HS-5 (cell line): Measurements from ENCODE around the gene FRYL.
A peak's percentile ranks its signal among the peaks of the same experiment; 100 is the strongest.

ENCODE experiments used
- DNase-seq: peaks from one replicate; pipeline ENCODE4 v3.0.0-alpha.2; 2012; ENCODE audit warnings: low read depth

FRYL gene

GRCh38 chr4:48620093-48620492 is 160.0 kb downstream of the FRYL start:
- DNase-seq: no peak

GRCh38 chr4:48604527-48604926 is 175.6 kb downstream of the FRYL start:
- no peak for DNase-seq

DNA sequence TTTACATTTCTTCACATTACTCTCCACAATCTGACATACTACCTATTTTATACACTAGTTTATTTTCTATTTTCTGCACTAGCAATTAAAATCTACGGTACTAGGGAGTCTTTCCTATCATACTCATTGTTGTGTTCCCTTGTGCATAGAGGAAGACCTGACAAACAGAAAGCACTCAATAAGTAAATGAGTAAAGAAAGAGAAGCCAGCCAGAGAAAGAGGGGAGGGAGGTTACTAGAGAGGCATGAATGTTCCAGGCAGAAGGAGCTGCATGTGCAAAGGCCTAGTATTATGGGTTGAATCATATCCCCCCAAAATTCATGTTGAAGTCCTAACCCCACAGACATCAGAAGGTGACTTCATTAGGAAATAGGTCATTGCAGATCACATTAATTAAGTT is 176.0 kb downstream of the FRYL start:
- no peak for DNase-seq

DNA sequence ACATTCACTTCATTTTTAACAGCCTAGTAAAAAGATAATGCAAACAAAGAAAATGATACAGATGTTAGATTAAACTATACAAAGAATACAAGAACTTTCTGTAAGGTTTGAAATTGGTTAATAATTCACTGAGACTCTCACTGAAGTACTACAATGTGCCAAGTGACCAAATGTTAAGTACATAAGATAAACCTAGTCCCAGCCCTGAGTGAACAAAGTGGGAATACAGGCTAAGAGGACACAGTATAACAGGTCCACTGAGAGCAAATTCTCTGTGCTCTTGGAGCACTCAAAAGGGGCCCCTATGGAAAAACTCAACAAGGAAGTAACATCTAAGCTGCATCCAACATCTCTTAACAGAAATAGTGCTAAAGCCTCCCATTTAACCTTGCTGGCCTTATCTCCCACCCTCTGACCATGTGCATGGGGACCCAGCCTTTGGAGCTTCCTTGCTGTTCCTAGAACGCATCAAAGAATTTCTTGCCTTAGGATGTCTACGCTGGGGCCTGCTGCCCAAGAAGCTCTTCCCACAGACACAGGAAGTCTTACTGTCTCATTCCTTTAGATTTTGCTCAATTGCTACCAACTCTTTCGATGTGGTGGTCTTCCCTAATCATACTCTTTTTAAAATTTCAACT is 176.6 kb downstream of the FRYL start:
- DNase-seq: no peak

- DNase-seq: no peak
Measured at GRCh38 chr4:48602763-48603162, 177.3 kb downstream of the FRYL start.

- peak; percentile 41 for DNase-seq
Measured at GRCh38 chr4:48602222-48602621, 177.9 kb downstream of the FRYL start.

GRCh38 chr4:48596336-48596735 is 183.7 kb downstream of the FRYL start:
- no peak for DNase-seq

- no peak for DNase-seq
Measured at GRCh38 chr4:48594180-48594579, 185.9 kb downstream of the FRYL start.

- DNase-seq: no peak
Measured at GRCh38 chr4:48591372-48591771, 188.7 kb downstream of the FRYL start.

DNA sequence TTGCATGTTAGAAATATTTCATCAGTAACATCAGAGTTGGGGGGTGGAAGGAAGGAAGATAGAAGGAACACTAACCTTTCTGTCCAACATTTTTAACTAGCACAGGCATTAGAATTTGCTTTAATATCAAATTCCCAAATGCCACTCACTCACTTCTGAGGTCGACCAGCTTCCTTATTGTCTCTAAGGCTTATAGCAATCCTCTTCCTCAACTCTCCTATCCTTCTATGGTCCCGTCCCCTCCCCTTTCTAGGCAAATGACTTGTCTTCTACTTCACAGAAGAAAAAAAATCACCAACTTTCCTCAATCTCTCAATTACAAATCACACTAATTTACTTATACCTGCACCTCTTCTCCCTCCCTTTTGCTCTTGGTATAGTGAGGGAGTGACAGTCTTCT is 189.2 kb downstream of the FRYL start:
- DNase-seq: no peak

- DNase-seq: no peak
Measured at GRCh38 chr4:48589098-48589445, 191.0 kb downstream of the FRYL start.

DNA sequence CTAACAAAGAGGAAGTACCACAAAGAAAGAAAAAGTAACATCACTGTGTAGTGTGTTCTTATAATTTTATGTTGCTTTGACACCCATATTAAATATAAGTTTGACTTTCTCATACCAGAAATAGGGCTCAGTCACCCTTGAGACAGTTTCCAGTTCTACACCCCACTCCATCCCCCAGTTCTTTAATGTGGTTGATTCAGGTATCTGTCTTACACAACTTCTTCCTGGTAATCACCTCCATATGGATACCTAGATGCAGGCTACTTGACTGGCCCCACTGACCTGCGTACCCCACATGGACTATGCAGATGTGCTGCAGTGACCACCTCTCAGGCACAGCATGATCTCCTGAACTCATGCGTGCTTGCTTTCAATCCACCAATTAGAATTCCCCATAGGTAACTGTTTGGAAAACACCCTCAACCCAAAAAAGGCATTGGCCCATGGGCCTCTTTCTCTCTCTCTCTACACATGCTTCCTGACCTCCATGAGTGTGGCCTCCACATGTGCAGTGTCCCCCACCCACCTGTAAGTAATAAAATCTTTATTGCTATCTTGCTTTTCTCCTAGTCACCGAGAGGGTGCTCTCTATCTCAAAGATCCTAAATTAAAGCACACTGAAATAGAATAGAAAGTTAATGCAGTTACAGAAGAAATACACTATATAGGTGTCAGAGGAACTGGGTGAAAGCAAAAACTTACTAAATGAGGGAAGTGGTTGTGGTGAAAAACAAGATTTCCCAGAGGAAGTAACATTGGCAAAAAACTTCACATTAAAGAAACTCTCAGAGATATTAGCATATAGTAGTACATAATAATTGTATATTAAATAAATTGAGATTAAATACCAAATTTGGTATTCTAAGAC is 191.6 kb downstream of the FRYL start:
- DNase-seq: no peak

- no peak for DNase-seq
Measured at GRCh38 chr4:48585401-48585800, 194.7 kb downstream of the FRYL start.

DNA sequence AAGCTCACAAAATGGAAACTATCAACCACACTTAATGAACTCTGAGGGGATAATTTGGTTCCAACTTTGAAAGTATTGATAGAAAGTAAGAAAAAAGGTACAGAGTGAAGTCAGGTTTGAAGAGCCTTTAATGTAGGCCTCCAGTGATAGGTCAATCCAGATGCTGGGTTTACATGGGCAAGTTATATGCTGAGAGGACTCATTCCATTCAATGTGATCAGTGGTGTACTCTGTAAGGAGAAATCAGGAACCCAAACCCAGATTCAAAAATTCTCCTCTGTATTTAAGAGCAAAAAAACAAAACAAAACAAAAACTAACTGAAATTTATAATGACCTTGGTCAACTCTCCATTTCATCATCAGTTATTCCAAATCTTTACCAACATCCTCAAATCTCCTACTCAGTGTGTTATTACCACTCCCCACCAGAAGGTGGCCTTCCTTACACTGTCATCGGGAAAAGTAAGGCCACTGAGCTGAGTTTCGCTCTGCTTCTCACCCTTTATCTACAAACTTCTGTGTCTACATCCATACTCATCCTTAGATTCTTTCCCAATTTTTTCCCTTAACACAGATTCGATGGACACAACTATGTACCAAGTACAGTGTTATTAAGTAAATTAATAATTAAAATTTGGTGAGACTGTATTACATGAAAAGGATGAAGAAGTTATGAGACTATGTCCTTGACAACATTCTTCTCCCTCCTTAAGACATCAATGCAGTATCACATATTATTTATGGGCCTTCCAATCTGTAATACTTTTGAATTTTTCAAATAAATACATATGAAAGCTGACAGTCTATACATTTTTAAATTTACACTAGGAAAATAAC is 201.7 kb downstream of the FRYL start:
- DNase-seq: peak; percentile 22

- DNase-seq: no peak
Measured at GRCh38 chr4:48575964-48576363, 204.1 kb downstream of the FRYL start.

DNA sequence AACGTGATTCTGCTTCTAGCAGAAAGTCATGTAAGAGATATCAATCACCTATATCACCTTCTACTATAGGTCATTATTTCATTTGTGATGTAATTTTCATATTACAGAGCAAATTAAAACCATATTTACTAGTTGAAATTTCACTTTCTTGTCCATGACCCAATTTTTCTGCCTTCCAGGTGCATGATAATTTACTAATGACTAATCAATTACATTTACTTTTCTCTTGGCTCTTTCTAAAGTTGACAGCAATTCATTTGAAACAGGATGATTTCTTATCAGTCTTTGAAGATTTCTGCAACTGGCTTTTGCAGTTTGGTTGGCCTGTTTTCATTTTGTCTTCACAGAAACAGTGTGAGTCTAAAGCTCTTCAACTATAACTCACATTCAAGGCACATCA is 208.6 kb downstream of the FRYL start:
- no peak for DNase-seq

DNA sequence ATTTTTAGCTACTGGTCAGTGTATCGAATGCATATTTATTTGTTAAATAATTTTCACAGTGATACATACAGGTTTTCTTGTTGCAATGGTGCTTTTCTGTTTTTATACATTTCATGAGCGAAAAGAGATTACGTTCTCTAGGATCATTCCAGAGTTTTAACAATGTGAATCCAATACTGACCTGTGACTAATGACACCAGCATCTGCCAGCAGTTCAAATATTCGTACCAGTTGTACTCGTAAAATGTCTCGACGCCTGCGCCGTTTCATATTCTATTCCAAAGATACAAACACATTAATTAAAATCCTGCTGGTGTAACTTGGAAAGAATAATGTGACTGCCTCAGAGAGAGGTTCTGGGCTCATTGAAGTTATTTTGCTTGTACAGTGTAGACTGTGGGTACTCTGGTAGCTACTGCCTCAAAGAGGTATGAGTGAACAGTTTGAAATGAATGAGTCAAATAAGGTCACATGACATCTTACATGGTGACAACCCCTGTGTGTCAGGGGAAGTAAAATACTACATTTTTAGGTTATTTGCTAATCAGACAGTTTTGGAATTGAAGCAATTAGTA is 209.3 kb downstream of the FRYL start:
- peak; percentile 54 for DNase-seq

DNA sequence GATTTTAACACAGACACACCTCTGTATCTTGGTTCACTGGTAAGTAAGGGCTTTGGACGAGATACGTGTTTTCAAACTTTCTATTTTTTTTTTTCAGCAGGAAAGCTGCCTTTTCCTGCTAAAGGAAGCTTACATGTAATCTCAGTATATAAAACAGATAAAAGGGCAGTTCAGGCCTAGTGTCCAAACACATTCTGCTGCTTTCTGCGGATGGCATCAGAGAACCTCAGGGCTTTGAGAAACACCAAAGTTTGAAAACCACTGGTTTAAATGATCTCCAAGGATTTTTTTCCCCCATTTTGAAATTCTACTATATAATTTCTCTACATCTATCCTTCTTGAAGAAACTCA is 214.1 kb downstream of the FRYL start:
- DNase-seq: no peak

DNA sequence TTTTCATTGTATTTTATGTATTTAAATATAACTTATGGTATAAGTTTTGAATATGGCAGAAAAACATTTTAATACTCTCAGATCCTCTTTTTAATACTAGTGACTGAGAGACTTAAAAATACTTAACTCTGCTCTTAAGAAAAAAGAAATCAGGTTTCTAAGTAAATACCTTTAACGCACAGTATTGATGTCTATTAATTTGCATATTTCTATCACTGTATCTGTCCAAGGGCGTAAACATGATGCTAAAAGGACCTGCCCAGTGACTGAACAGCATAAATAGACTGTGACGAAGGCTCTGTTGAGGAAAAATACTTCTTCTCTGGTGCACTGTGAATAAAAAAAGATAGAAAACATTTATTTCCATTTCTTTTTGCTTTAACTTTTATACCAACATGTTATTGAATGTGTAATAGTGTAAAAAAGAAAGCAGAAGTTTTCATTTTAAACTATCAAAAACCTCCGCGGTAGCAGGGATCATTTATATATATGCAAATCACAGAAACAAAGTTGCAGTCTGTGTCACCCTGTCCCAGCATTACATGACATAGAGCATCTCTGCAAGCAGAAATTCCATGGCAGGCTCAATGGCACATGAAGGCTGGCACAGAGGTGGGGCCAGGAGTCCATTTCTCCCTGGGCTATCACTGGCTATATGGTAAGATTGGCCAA is 214.6 kb downstream of the FRYL start:
- no peak for DNase-seq

- DNase-seq: no peak
Measured at GRCh38 chr4:48564151-48564550, 215.9 kb downstream of the FRYL start.

GRCh38 chr4:48558819-48559218 is 221.3 kb downstream of the FRYL start:
- DNase-seq: no peak

GRCh38 chr4:48558026-48558425 is 222.1 kb downstream of the FRYL start:
- DNase-seq: no peak
